HCT116 (cell line): ENCODE results near the gene ZNRF3. TPM values are rescaled to one million over a fixed set of nuclear protein-coding genes. Genes with fewer than 3 reads are reported as not detected.

Experiments
- ATAC-seq: fragments of 200-7000 bp; cut with Tn5 transposase; 2 replicates; pipeline ENCODE4 v1.9.1; 2020; ENCODE audit warnings: mild to moderate bottlenecking, moderate library complexity
- BruUV-seq: library from RNA; stranded (reverse); fragments of 400-500 nt; replicated peaks from 2 replicates; lab custom pipeline; 2021; lab: Mats Ljungman, UMichigan
- CTCF ChIA-PET: fragments of 300-600 bp; sonication (Branson Sonifier 250); formaldehyde crosslinking; loops from one replicate; lab custom pipeline; 2021; ENCODE audit warnings: antibody characterized with exemption; lab: Charles Lee
- POLR2A ChIA-PET: fragments of 300-600, 350-600 bp; sonication (Branson Sonifier 250); formaldehyde crosslinking; loops from one replicate; lab custom pipeline; 2021; ENCODE audit warnings: antibody characterized with exemption; lab: Charles Lee
- RAD21 ChIA-PET, 2 experiments: fragments of 300-600 bp; sonication (Branson Sonifier 250); formaldehyde crosslinking; loops; one replicate each; lab custom pipeline; 2023; ENCODE audit warnings: low total read pairs in 2 of 2; ENCODE audit not compliant: uncharacterized antibody in 2 of 2, unreplicated experiment in 2 of 2, low non-redundant PET in 1 of 2; lab: Charles Lee
- DNase-seq: peaks from one replicate; pipeline ENCODE4 v3.0.0-alpha.2; 2010; ENCODE audit warnings: low read depth, low spot score
- H2AFZ ChIP-seq: fragments of 200-600 bp; shearing (Covaris generic), sonication (generic); 2 replicates; pipeline ENCODE4 v1.6.1; 2017; ENCODE audit warnings: low read depth, mixed run types, mixed read lengths, antibody characterized with exemption, low read length; ENCODE audit not compliant: poor library complexity, severe bottlenecking
- H3K27ac ChIP-seq: 2 replicates; pipeline ENCODE4 v1.5.1; 2012; ENCODE audit warnings: low read depth, low read length
- H3K27me3 ChIP-seq: fragments of 200-600 bp; sonication (generic); 2 replicates; pipeline ENCODE4 v1.6.1; 2016; ENCODE audit warnings: mixed run types, low read length, mixed read lengths; ENCODE audit not compliant: insufficient read depth
- H3K36me3 ChIP-seq, 2 experiments: fragments of 200-500 bp in 1 of 2; fragments of 200-600 bp in 1 of 2; sonication (Bioruptor generic) in 1 of 2; sonication (generic) in 1 of 2; 2 replicates each; pipeline versions ENCODE4 v1.5.1 to v1.6.1; 2014 to 2016; ENCODE audit warnings: low read length in 2 of 2, inconsistent platforms in 1 of 2, mixed read lengths in 1 of 2, mixed run types in 1 of 2; ENCODE audit not compliant: insufficient read depth in 2 of 2, control insufficient read depth in 1 of 2
- H3K4me1 ChIP-seq, 2 experiments: fragments of 200-600 bp in 1 of 2; sonication (generic) in 1 of 2; 2 replicates each; pipeline versions ENCODE4 v1.5.1 to v1.6.1; 2012 to 2017; ENCODE audit warnings: low read length in 2 of 2, inconsistent platforms in 1 of 2, mild to moderate bottlenecking in 1 of 2, mixed read lengths in 1 of 2, mixed run types in 1 of 2, moderate library complexity in 1 of 2; ENCODE audit not compliant: insufficient read depth in 2 of 2, control insufficient read depth in 1 of 2
- H3K4me2 ChIP-seq: fragments of 200-600 bp; sonication (generic); 2 replicates; pipeline ENCODE4 v1.6.1; 2017; ENCODE audit warnings: mixed run types, low read length, mixed read lengths
- H3K4me3 ChIP-seq, 2 experiments: fragments of 200-600 bp in 1 of 2; sonication (generic) in 1 of 2; replicated peaks in 1 of 2; 2 replicates each; pipeline ENCODE4 v1.5.1; 2011 to 2016; ENCODE audit warnings: low read length in 2 of 2, control low read depth in 1 of 2, low read depth in 1 of 2, mild to moderate bottlenecking in 1 of 2, mixed read lengths in 1 of 2, mixed run types in 1 of 2
- H3K79me2 ChIP-seq: fragments of 200-600 bp; sonication (generic); 2 replicates; pipeline ENCODE4 v1.6.1; 2017; ENCODE audit warnings: mild to moderate bottlenecking, mixed run types, low read length, moderate library complexity, mixed read lengths; ENCODE audit not compliant: insufficient read depth
- H3K9ac ChIP-seq: fragments of 200-600 bp; sonication (generic); 2 replicates; pipeline ENCODE4 v1.6.1; 2016; ENCODE audit warnings: low read length, mixed read lengths
- H3K9me2 ChIP-seq: fragments of 200-600 bp; sonication (generic), shearing (Covaris generic); 2 replicates; pipeline ENCODE4 v1.6.1; 2017; ENCODE audit warnings: mixed run types, mild to moderate bottlenecking, moderate library complexity; ENCODE audit not compliant: insufficient read depth
- H3K9me3 ChIP-seq, 2 experiments: fragments of 200-500 bp in 1 of 2; fragments of 200-600 bp in 1 of 2; sonication (Bioruptor generic) in 1 of 2; sonication (generic) in 1 of 2; 2 replicates each; pipeline ENCODE4 v1.6.1; 2014 to 2017; ENCODE audit warnings: low read length in 2 of 2, mixed read lengths in 2 of 2, inconsistent platforms in 1 of 2, low read depth in 1 of 2, mild to moderate bottlenecking in 1 of 2, mixed run types in 1 of 2, moderate library complexity in 1 of 2; ENCODE audit not compliant: control insufficient read depth in 1 of 2, insufficient read depth in 1 of 2
- H4K20me1 ChIP-seq: fragments of 200-600 bp; sonication (generic), shearing (Covaris generic); 2 replicates; pipeline ENCODE4 v1.6.1; 2017; ENCODE audit warnings: mixed run types, mild to moderate bottlenecking, moderate library complexity; ENCODE audit not compliant: insufficient read depth
- ATF3 ChIP-seq: IDR thresholded peaks from 2 replicates; pipeline ENCODE4 v1.6.1; 2012
- CEBPB ChIP-seq: IDR thresholded peaks from 2 replicates; pipeline ENCODE4 v1.6.1; 2012; ENCODE audit warnings: low read depth
- EGR1 ChIP-seq: IDR thresholded peaks from 2 replicates; pipeline ENCODE4 v1.6.1; 2012; ENCODE audit warnings: low read depth
- ELF1 ChIP-seq: IDR thresholded peaks from 2 replicates; pipeline ENCODE4 v1.6.1; 2012; ENCODE audit warnings: low read depth, borderline replicate concordance
- EZH2 ChIP-seq: fragments of 200-600 bp; sonication (generic); IDR thresholded peaks from 2 replicates; pipeline ENCODE4 v1.6.1; 2017; ENCODE audit warnings: antibody characterized with exemption, mixed run types
- RAD21 ChIP-seq: IDR thresholded peaks from 2 replicates; pipeline ENCODE4 v1.6.1; 2012; ENCODE audit warnings: low read depth, mild to moderate bottlenecking
- SP1 ChIP-seq: IDR thresholded peaks from 2 replicates; pipeline ENCODE4 v1.6.1; 2012; ENCODE audit warnings: low read depth
- SRF ChIP-seq: IDR thresholded peaks from 2 replicates; pipeline ENCODE4 v1.6.1; 2012; ENCODE audit warnings: low read depth
- TCF7L2 ChIP-seq: IDR thresholded peaks from 2 replicates; pipeline ENCODE4 v1.7.0; 2011; ENCODE audit warnings: borderline replicate concordance, inconsistent platforms; ENCODE audit not compliant: insufficient read depth, insufficient read length; ENCODE audit errors: extremely low read depth
- YY1 ChIP-seq: IDR thresholded peaks from 2 replicates; pipeline ENCODE4 v1.6.1; 2011; ENCODE audit warnings: low read length, low read depth, moderate library complexity, mild to moderate bottlenecking; ENCODE audit not compliant: insufficient replicate concordance; ENCODE audit errors: extremely low read depth
- ZBTB33 ChIP-seq: IDR thresholded peaks from 2 replicates; pipeline ENCODE4 v1.6.1; 2011; ENCODE audit warnings: mild to moderate bottlenecking, low read length, moderate library complexity; ENCODE audit not compliant: insufficient replicate concordance; ENCODE audit errors: extremely low read depth
- ZFX ChIP-seq: fragments of 450-650 bp; IDR thresholded peaks from 2 replicates; pipeline ENCODE4 v1.6.1; 2017
- ZNF274 ChIP-seq: fragments of 200-500 bp; sonication (Bioruptor generic); IDR thresholded peaks from 2 replicates; pipeline ENCODE4 v1.6.1; 2014; ENCODE audit warnings: mild to moderate bottlenecking, low read depth, low read length, inconsistent platforms
- intact Hi-C: fragments of 100-400 bp; cut with micrococcal nuclease; formaldehyde crosslinking; loops from 2 replicates; pipeline ENCODE4 v1.10.0; 2022
- total RNA-seq: library from RNA; stranded (reverse); gene quantifications from one replicate; pipeline ENCODE4 v1.2.1, GENCODE V29; 2021; ENCODE audit not compliant: unreplicated experiment
- TF ChIP-seq, protein P1 (sequence below): IDR thresholded peaks from 2 replicates; pipeline ENCODE4 v1.6.1; 2012; ENCODE audit warnings: low read depth
- TF ChIP-seq, protein P2 (sequence below), 3 experiments: fragments of 200-600 bp in 1 of 3; sonication (generic) in 1 of 3; IDR thresholded peaks in 2 of 3; conservative IDR thresholded peaks in 1 of 3; 2 replicates each; pipeline ENCODE4 v1.5.1; 2012 to 2017; ENCODE audit warnings: low read depth in 2 of 3, low read length in 2 of 3, antibody characterized with exemption in 1 of 3, borderline replicate concordance in 1 of 3, control low read depth in 1 of 3, mild to moderate bottlenecking in 1 of 3, mixed read lengths in 1 of 3, mixed run types in 1 of 3, moderate library complexity in 1 of 3; ENCODE audit not compliant: insufficient read depth in 1 of 3

Gene ZNRF3
- total RNA-seq, 1 experiment from 2014 or later = 12.2 TPM

DNA sequence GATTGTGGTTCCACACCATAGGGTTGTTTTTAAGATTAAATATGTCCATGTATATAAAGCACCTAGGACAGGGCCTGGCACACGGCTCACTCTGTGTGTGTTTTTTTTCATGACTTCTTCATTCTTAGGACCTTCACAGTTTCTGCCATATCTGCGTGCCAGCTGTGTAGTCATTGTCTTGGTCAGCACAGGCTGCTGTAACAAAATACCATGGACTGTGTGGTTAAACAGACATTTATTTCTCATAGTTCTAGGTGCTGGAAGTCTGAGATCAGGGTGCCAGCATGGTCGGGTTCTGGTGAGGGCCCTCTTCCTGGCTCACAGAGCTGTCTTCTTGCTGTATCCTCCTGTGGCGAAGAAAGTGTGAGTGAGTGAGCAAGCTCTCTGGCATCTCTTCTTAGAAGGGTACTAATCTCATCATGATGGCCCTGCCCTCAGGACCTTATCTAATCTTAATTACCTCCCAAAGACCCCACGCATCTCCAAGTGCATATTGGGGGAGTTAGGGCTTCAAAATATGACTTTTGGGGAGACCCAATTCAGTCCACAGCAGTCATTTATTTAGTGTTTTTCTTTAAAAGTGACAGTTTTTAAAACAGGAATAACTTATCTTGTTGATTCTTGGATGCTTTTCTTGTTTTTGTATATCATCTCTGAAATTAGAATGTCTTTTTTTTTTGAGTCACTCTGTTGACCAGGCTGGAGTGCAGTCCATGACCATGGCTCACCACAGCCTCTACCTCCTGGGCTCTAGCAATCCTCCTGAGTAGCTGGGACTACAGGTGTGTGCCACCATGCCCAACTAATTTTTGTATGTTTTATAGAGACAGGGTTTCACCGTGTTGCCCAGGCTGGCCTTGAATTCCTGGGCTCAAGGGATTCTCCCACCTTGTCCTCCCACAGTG lies 70.9 kb downstream of the ZNRF3 start:
- ChIA-PET POLR2A (no interaction called here), RAD21 (no interaction called here), CTCF (no interaction called here)
- Histone ChIP-seq H3K4me1 (peaks cover 17 to 26% of the 10 kb centered on the region in 2 experiments; a peak in 3 of 4 replicates), H3K27ac (no peak overlapping the region), H2AFZ (no peak overlapping the region), H3K36me3 (peaks cover 0 to 3% of the 10 kb centered on the region in 2 experiments; a peak in 1 of 4 replicates), H3K79me2 (peaks cover 62% of the 10 kb centered on the region), H3K27me3 (no peaks in the 10 kb centered on the region), H4K20me1 (no peaks in the 10 kb centered on the region; the same call in 1 of the 2 replicates), H3K4me3 (no peak overlapping the region), H3K4me2 (no peak overlapping the region), H3K9ac (no peak overlapping the region), H3K9me2 (no peaks in the 10 kb centered on the region), H3K9me3 (no peaks in the 10 kb centered on the region)
- BruUV-seq = no TSS peak
- DNase-seq = no peak
- no peak for ATAC-seq
- TF ChIP-seq ZBTB33 (no peak), EGR1 (no peak), RAD21 (no peak), SP1 (no peak), TCF7L2 (no peak), ATF3 (no peak), ELF1 (no peak), SRF (no peak), ZFX (no peak), CEBPB (no peak), EZH2 (no peak), YY1 (no peak), ZNF274 (no peak)
- TF ChIP-seq, protein P1, sequence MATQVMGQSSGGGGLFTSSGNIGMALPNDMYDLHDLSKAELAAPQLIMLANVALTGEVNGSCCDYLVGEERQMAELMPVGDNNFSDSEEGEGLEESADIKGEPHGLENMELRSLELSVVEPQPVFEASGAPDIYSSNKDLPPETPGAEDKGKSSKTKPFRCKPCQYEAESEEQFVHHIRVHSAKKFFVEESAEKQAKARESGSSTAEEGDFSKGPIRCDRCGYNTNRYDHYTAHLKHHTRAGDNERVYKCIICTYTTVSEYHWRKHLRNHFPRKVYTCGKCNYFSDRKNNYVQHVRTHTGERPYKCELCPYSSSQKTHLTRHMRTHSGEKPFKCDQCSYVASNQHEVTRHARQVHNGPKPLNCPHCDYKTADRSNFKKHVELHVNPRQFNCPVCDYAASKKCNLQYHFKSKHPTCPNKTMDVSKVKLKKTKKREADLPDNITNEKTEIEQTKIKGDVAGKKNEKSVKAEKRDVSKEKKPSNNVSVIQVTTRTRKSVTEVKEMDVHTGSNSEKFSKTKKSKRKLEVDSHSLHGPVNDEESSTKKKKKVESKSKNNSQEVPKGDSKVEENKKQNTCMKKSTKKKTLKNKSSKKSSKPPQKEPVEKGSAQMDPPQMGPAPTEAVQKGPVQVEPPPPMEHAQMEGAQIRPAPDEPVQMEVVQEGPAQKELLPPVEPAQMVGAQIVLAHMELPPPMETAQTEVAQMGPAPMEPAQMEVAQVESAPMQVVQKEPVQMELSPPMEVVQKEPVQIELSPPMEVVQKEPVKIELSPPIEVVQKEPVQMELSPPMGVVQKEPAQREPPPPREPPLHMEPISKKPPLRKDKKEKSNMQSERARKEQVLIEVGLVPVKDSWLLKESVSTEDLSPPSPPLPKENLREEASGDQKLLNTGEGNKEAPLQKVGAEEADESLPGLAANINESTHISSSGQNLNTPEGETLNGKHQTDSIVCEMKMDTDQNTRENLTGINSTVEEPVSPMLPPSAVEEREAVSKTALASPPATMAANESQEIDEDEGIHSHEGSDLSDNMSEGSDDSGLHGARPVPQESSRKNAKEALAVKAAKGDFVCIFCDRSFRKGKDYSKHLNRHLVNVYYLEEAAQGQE = no peak
- TF ChIP-seq, protein P2, sequence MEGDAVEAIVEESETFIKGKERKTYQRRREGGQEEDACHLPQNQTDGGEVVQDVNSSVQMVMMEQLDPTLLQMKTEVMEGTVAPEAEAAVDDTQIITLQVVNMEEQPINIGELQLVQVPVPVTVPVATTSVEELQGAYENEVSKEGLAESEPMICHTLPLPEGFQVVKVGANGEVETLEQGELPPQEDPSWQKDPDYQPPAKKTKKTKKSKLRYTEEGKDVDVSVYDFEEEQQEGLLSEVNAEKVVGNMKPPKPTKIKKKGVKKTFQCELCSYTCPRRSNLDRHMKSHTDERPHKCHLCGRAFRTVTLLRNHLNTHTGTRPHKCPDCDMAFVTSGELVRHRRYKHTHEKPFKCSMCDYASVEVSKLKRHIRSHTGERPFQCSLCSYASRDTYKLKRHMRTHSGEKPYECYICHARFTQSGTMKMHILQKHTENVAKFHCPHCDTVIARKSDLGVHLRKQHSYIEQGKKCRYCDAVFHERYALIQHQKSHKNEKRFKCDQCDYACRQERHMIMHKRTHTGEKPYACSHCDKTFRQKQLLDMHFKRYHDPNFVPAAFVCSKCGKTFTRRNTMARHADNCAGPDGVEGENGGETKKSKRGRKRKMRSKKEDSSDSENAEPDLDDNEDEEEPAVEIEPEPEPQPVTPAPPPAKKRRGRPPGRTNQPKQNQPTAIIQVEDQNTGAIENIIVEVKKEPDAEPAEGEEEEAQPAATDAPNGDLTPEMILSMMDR (IDR thresholded peaks at IDR 0.05 in 2 of 3, conservative IDR thresholded peaks at IDR 0.05 in 1 of 3; ENCODE audit: borderline replicate concordance in 1 of 3, insufficient read depth in 1 of 3, low read depth in 2 of 3, low read length in 2 of 3) = no peak
- intact Hi-C loops = no loop called here
